Central memory CD8-positive, alpha-beta T cell (primary cell): ENCODE results near the gene VPS36.
"Not testable (repeated sequence)": the region's sequence is repeated elsewhere in the genome, so short reads cannot be mapped to it uniquely, and the experiment has no call there.

ENCODE experiments used
- ATAC-seq: fragments of 150-1000 bp; cut with Tn5 transposase; replicated peaks from 2 replicates; pipeline ENCODE4 v1.10.0; 2022; ENCODE audit warnings: mild to moderate bottlenecking, moderate FRiP score, moderate number of reproducible peaks; ENCODE audit not compliant: poor library complexity, severe bottlenecking; ENCODE audit errors: extremely low read depth
- DNase-seq, 2 donors: peaks; one replicate each; pipeline ENCODE4 v3.0.0; 2021; ENCODE audit warnings: low spot score in 2 of 2
- H3K27ac Mint-ChIP-seq: one replicate; pipeline ENCODE4 v1.8.0; 2022; ENCODE audit warnings: low read depth, mild to moderate bottlenecking, moderate library complexity, mixed read lengths
- H3K27me3 Mint-ChIP-seq: one replicate; pipeline ENCODE4 v1.8.0; 2022; ENCODE audit warnings: mixed read lengths
- H3K36me3 Mint-ChIP-seq: one replicate; pipeline ENCODE4 v1.8.0; 2022; ENCODE audit warnings: mild to moderate bottlenecking, moderate library complexity, mixed read lengths; ENCODE audit not compliant: insufficient read depth
- H3K4me1 Mint-ChIP-seq: one replicate; pipeline ENCODE4 v1.8.0; 2022; ENCODE audit warnings: mixed read lengths
- H3K4me3 Mint-ChIP-seq: one replicate; pipeline ENCODE4 v1.8.0; 2022; ENCODE audit warnings: mild to moderate bottlenecking, moderate library complexity, mixed read lengths
- H3K9me3 Mint-ChIP-seq: one replicate; pipeline ENCODE4 v1.8.0; 2022; ENCODE audit warnings: mixed read lengths

VPS36 gene, protein sequence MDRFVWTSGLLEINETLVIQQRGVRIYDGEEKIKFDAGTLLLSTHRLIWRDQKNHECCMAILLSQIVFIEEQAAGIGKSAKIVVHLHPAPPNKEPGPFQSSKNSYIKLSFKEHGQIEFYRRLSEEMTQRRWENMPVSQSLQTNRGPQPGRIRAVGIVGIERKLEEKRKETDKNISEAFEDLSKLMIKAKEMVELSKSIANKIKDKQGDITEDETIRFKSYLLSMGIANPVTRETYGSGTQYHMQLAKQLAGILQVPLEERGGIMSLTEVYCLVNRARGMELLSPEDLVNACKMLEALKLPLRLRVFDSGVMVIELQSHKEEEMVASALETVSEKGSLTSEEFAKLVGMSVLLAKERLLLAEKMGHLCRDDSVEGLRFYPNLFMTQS

GRCh38 chr13:52450012-52450792 lies at the start of gene VPS36:
Gene VPS36 (minus strand): TSS chr13:52450634. CDS start chr13:52450594, 40 bp downstream.
- Mint-ChIP-seq H3K27ac (peak within 1 kb of the TSS; percentile 94), H3K4me3 (peak within 1 kb of the TSS; percentile 88), H3K4me1 (peaks cover 41% of the 10 kb centered on the region), H3K36me3 (peaks cover 24% of the 10 kb centered on the region), H3K27me3 (no peaks in the 10 kb centered on the region), H3K9me3 (no peaks in the 10 kb centered on the region)
- DNase-seq (peak; percentile 91 to 95), ATAC-seq (peak; percentile 55)

- not testable (repeated sequence) for DNase-seq
These were observed 47.5 kb upstream of the VPS36 start for GRCh38 chr13:52497979-52498378.

DNA sequence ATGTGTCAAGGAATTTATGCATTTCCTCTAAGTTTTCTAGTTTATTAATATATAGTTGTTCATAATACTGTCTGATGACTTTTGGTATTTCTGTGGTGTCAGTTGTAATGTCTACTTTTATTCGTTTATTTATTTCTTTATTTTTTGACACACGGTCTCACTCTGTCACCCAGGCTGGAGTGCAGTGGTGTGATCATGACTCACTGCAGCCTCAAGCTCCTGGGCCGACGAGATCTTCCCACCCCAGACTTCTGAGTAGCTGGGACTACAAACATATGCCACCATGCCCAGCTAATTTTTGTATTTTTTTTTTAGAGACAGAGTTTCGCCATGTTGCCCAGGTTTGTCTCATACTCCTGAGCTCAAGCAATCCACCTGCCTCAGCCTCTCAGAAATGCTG lies 43.8 kb upstream of the VPS36 start:
- H3K36me3 Mint-ChIP-seq, DNase-seq, H3K4me3 Mint-ChIP-seq, H3K9me3 Mint-ChIP-seq, H3K27me3 Mint-ChIP-seq, ATAC-seq, H3K27ac Mint-ChIP-seq, H3K4me1 Mint-ChIP-seq: not testable (repeated sequence)

More at GRCh38 chr13:52497979-52498378, 47.5 kb upstream of the VPS36 start:
- not testable (repeated sequence) for H3K4me3 Mint-ChIP-seq, H3K9me3 Mint-ChIP-seq, H3K27me3 Mint-ChIP-seq, H3K4me1 Mint-ChIP-seq, H3K36me3 Mint-ChIP-seq
- H3K27ac Mint-ChIP-seq: peak overlapping the region; percentile 51
- peak; percentile 79 for ATAC-seq

- not testable (repeated sequence) for H3K9me3 Mint-ChIP-seq, H3K27me3 Mint-ChIP-seq, ATAC-seq, H3K4me3 Mint-ChIP-seq, H3K4me1 Mint-ChIP-seq, H3K27ac Mint-ChIP-seq, DNase-seq, H3K36me3 Mint-ChIP-seq
These were observed 40.6 kb upstream of the VPS36 start for GRCh38 chr13:52491015-52491414.

DNA sequence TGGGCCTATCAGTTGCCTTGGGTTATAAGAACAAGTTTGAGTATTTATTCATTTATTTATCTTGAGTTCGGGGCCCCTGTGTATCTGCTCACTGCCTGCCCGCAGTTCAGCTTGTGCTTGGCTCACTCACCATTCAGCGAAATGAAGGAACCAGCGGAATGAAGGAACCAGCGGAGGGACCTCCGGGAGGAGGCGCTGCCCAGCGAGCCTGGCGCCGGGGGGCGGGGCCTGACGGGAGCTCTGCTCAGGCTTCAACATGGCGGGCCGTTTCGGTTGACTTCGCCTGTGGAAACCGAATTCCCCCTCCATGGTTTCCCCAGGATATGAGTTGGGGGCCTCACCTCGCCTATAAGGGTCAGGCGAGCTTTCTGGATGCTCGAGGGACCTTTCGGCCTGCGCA lies 38.3 kb upstream of the VPS36 start:
- H3K9me3 Mint-ChIP-seq, ATAC-seq, DNase-seq, H3K27me3 Mint-ChIP-seq, H3K4me1 Mint-ChIP-seq, H3K36me3 Mint-ChIP-seq, H3K4me3 Mint-ChIP-seq, H3K27ac Mint-ChIP-seq: not testable (repeated sequence)

DNA sequence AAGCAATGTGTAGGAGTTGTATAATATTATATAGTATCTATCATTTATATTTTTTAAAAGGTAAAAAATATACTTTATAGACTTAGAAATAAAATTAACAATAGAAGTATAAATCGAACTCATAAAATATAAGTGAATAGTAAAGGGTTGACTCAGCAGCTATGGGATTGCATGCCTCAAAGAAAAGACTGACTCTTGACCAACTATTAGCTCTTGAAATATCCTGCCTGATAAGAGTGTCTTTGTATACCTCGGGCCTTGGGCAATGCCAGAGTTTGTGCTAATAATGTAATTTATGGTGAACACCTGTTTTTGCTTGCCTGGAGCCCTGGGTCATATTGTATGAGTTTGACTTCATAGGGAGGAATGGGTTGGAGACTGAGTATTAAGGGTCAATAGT lies 36.6 kb upstream of the VPS36 start:
- H3K9me3 Mint-ChIP-seq, H3K27ac Mint-ChIP-seq: not testable (repeated sequence)

GRCh38 chr13:52480677-52481428 lies 30.4 kb upstream of the VPS36 start:
- H3K27me3 Mint-ChIP-seq, H3K4me1 Mint-ChIP-seq, ATAC-seq, H3K27ac Mint-ChIP-seq, H3K9me3 Mint-ChIP-seq, H3K4me3 Mint-ChIP-seq, H3K36me3 Mint-ChIP-seq, DNase-seq: not testable (repeated sequence)

More for the DNA sequence above, 36.6 kb upstream of the VPS36 start:
- H3K36me3 Mint-ChIP-seq, DNase-seq, H3K4me1 Mint-ChIP-seq, H3K4me3 Mint-ChIP-seq, ATAC-seq, H3K27me3 Mint-ChIP-seq: not testable (repeated sequence)

- H3K36me3 Mint-ChIP-seq: peaks cover 12% of the 10 kb centered on the region
- not testable (repeated sequence) for DNase-seq, H3K4me3 Mint-ChIP-seq, H3K27me3 Mint-ChIP-seq, H3K27ac Mint-ChIP-seq, H3K9me3 Mint-ChIP-seq, ATAC-seq, H3K4me1 Mint-ChIP-seq
These were observed 18.1 kb upstream of the VPS36 start for GRCh38 chr13:52468487-52468886.

DNA sequence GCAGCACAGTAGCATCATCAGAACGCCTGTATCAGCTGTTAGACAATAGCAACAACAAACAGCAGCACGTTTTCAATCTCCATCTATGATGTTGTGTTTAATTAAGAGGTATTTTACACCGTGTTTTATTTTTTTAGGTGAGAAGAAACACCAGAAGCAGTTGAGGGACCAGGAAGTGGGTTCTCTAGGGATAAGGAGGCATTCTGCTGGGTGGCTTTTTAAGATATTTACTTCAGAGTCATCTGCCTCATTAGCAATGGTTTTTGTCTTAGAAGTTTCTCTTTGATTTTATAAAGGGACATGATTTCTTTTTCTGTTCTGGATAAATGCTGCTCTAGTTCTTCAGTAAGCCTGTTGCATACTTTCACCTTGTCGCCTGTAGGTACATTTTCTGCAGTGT lies 13.1 kb upstream of the VPS36 start:
- Mint-ChIP-seq H3K27me3 (no peaks in the 10 kb centered on the region), H3K4me1 (peaks cover 14% of the 10 kb centered on the region), H3K27ac (no peak overlapping the region), H3K9me3 (no peaks in the 10 kb centered on the region), H3K4me3 (no peak overlapping the region), H3K36me3 (peaks cover 21% of the 10 kb centered on the region)
- DNase-seq (no peak), ATAC-seq (no peak)

- ATAC-seq (no peak), DNase-seq (no peak)
- Mint-ChIP-seq H3K36me3 (peaks cover 22% of the 10 kb centered on the region), H3K4me1 (peaks cover 15% of the 10 kb centered on the region), H3K9me3 (no peaks in the 10 kb centered on the region), H3K4me3 (no peak overlapping the region), H3K27me3 (no peaks in the 10 kb centered on the region), H3K27ac (no peak overlapping the region)
These were observed 10.8 kb upstream of the VPS36 start for GRCh38 chr13:52461265-52461664.

DNA sequence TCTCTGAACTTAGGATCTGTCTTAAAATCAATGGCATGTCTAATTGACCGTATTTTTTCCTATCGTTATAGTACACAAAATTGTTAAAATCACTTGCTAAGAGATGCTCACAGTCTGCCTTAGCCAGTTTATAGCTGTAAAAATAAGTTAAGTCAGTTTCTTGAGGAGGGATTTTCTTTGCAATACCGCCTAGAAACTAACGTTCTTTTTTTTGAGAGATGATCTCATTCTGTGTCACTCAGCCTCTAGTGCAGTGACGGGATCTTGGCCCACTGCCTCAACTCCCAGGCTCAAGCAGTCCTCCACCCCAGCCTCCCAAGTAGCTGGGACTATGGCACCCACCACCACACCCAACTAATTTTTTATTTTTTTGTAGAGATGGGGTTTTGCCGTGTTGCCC lies 9.2 kb upstream of the VPS36 start:
- no peaks in the 10 kb centered on the region for H3K27me3 Mint-ChIP-seq
- H3K36me3 Mint-ChIP-seq: peaks cover 36% of the 10 kb centered on the region
- H3K4me3 Mint-ChIP-seq: no peak overlapping the region
- peaks cover 26% of the 10 kb centered on the region for H3K4me1 Mint-ChIP-seq
- H3K27ac Mint-ChIP-seq: no peak overlapping the region
- ATAC-seq (no peak), DNase-seq (no peak)
- no peaks in the 10 kb centered on the region for H3K9me3 Mint-ChIP-seq

DNA sequence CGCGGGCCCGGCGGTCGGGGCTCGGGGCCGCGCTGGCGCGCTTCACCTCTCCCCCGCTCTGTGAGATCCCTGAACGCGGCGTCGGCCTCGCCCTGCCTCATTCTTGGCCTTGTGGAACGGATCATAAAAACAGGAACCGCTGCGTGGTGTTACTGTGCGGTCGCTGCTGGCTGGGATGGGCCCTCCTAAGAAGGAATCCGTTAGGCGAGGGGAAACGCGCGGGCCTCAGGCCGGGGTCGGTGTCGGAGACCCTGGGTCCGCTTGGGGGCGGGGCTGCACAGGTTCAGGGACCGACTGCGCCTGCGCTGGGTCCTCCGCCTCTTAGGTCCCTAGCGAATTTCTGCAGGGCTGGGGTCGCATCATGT lies 5.2 kb upstream of the VPS36 start:
- DNase-seq (peak; percentile 41 to 44), ATAC-seq (peak; percentile 12)
- Mint-ChIP-seq H3K27ac (peak overlapping the region; percentile 99), H3K27me3 (no peaks in the 10 kb centered on the region), H3K4me1 (peaks cover 24% of the 10 kb centered on the region), H3K9me3 (no peaks in the 10 kb centered on the region), H3K36me3 (peaks cover 28% of the 10 kb centered on the region), H3K4me3 (peak overlapping the region; percentile 95)
